HG02885 (cell line): Measurements from ENCODE around the gene TAF9B.
"Not testable (repeated sequence)": the region's sequence is repeated elsewhere in the genome, so short reads cannot be mapped to it uniquely, and the experiment has no call there.

Source experiments
- ATAC-seq: cut with Tn5 transposase; IDR thresholded peaks from one replicate; pipeline ENCODE4 v1.9.1; 2021; ENCODE audit warnings: mild to moderate bottlenecking; ENCODE audit not compliant: unreplicated experiment, poor library complexity

TAF9B gene

DNA sequence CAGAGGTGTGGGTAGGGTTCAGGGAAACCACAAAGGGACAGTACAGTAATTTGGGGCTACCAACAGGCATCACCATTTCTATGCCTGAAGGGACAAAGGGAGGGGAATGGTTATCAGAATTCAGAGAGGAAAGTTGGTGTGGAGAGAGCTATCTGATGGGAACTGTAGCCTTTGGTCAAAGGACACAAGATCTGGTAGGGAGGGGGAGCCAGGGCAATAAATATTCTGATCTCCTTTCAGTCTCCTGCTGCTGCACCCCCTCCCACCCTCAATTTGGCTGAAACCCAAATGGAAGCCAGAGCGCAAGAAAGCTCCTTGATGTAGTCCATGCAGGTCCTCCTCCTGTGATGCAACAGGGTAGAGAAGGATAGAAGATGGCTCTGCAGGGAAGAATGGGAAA lies 20.8 kb downstream of the TAF9B start:
- no peak for ATAC-seq

DNA sequence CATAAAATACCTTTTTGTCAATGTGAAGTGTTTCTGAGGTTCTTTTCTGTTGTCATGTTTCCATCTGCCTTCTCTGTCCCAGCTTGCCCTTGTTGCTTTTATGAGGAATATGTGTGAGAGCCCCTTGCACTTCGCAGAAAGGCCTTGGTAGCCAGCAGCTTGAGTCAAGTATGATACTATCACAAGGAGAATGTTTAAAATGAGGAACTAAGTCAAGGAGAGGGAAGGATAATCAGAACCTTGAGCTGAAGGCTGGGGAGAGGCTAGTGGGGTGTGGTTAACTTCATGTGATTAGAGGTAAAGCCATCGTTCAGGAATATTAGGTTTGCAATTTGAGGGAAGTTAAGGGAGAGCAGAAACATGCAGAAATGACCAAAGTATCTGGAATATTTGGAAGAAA lies 22.7 kb downstream of the TAF9B start:
- no peak for ATAC-seq

DNA sequence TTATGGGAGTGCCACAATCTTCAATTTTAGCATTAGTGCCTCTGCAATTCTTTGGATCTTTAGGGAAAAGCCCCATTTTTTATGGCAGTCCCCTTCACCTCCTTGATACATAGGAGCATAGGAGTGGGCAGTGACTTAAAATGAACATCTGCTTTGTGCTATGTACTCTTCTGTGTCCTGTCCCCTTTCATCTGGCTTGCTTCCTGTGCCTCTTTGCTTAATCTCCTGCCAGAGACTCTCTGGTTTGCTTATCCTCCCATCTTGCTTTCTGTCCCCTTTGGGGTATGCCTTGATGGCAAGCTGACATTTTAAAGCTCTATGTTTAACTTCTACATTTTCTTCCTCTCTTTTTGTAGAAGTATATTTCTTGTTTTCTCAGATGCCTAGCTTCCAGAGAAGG lies 23.1 kb downstream of the TAF9B start:
- no peak for ATAC-seq

DNA sequence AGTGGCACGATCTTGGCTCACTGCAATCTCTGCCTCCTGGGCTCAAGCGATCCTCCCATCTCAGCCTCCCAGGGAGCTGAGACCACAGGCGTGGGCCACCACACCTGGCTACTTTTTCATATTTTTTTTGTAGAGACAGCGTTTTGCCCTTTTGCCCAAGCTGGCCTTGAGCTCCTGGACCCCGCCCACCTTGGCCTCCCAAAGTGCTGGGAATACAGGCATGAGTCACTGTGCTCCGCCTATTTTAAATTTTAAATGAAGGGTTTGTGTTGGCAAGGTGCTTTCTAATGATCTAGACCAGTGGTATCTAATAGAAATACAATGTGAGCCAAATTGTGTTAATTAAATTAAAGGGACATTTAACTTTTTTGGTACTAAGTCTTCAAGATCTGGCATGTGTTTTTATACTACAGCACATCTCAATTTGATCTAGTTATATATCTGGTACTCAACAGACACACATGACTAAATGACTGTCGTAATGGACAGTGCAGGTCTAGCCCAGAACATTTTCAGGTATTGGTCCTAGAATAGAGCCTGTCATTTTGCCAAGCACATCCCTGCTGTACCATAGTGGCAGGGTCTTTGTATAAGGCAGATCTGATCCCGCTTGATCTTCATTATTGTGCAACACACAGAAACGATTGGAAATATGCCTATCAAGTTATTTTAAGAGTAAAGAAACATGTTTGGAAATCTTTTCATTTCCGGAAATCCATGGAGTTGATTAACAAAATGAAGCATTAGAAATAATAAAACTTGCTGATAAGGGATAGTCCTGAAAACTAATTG lies 28.1 kb downstream of the TAF9B start:
- ATAC-seq: no peak

DNA sequence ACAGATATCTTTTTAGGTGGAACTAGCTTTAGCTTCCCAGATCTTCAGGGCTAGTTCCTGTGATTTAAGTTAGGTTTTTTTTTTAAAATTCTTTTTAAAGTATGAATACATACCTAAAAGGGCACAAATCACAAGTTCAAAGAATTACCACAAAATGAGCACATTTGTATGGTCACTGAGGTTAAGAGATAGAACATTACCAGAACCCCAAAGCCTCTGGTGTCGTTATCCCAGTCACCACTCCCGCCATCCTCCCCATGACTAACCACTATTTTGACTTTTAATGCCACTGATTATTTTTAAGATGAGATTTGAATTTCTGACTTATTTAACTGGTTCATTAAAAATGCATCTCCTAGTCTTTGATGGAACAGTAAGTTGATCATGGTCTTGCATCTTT lies 30.0 kb downstream of the TAF9B start:
- ATAC-seq: no peak

DNA sequence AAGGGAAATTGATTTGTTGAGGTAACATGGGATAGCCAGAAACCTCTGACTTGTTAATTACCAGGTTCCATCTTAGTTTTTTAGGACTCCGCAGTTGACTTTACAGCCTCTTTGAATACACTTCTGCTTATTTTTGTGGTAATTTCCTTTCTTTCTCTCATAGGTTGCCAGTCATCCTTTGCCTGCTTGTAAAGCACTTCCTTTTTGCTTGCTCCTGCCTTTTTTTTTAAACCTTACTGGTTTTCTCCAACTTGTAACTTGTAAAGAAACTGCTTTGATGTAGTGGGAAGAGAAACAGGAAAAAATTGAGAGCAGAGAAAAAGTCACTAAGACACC lies 32.8 kb downstream of the TAF9B start:
- ATAC-seq: no peak

DNA sequence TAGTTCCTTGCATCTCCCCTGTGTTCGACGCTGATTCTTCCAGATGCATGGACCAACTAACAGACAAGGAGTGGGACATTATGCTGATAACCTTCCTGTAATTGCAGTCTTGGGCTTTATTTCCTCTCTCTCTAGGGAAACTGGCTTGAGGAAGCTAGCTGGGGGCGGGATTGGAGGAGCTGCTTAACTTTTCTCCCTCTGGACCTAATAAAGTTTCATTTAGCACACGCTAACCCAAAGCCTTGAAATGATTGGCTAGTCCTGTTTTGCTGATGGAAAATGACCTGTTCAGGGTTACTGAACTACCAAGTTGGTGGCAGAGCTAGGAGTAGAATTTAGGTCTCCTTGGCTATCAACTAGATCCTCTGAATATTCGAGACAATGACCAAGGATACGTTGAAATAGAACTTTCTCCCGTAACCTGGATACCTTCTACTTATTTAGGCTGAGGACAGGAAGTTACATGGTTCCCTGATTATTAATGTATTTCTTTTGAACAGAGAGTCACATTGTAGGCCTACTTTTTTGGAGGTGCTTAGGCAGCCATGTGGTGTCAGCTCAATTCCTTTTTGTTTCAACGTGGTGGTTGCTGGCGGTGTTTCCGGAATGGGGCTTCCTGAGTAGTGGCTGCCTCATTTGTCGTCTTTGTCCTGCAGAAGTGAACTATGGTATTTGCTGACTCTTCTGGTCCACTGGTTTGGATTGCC lies 33.4 kb downstream of the TAF9B start:
- ATAC-seq: no peak

DNA sequence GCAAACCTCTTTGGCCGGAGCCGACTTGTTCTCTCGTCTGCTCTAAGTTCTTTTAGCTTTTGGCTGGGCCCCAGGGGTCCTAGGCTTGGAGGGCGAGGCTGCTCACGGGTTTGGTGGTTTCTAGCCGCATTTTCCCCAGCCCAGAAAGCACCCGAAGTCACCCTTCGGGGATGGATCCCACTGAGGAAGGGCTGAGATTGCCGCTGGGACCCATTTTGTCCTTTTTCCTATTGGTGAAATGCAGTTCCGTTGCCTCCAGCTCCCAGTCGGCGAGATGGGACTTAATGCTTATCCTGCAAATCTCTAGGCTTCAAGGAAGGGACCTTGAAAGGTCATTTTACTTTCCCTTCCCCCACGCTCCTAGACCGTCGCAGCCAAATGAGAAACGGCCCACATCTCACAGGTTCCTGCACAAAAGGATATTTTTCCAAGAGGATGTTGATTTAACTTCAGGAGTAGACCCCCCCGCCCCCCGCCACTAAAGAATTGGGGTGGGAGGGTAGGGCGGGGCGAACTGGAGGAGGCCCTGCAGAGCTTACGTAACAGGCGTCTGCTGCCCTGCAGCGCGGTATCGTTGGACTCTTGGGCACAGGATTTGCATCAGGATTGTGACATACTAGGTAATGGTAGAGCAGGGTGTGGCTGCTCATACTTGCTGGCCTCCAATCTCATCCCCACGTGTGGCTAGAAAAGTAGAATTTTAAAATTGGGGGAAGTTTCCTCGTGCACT lies 34.8 kb downstream of the TAF9B start:
- peak; percentile 36 for ATAC-seq

DNA sequence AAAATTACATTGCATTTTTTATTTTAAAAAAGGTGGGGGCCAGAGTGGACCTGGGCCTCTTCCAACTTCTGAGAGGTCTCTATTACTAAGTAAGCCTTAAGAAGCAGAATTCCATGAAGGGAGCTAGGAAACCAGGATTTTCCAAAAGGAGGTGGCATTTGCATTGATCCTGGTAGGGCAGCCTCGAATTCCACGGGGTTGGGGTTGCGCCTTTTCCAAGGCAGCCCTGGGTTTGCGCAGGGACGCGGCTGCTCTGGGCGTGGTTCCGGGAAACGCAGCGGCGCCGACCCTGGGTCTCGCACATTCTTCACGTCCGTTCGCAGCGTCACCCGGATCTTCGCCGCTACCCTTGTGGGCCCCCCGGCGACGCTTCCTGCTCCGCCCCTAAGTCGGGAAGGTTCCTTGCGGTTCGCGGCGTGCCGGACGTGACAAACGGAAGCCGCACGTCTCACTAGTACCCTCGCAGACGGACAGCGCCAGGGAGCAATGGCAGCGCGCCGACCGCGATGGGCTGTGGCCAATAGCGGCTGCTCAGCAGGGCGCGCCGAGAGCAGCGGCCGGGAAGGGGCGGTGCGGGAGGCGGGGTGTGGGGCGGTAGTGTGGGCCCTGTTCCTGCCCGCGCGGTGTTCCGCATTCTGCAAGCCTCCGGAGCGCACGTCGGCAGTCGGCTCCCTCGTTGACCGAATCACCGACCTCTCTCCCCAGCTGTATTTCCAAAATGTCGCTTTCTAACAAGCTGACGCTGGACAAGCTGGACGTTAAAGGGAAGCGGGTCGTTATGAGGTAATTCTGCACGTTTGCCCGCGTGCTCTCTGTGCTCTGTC lies 35.6 kb downstream of the TAF9B start, which contains the start of gene PGK1:
TSS of gene PGK1 (plus strand) at position 626 of the 824 bp plus-strand sequence. CDS start at position 719, 93 bp downstream.
- ATAC-seq: peak; percentile 93

DNA sequence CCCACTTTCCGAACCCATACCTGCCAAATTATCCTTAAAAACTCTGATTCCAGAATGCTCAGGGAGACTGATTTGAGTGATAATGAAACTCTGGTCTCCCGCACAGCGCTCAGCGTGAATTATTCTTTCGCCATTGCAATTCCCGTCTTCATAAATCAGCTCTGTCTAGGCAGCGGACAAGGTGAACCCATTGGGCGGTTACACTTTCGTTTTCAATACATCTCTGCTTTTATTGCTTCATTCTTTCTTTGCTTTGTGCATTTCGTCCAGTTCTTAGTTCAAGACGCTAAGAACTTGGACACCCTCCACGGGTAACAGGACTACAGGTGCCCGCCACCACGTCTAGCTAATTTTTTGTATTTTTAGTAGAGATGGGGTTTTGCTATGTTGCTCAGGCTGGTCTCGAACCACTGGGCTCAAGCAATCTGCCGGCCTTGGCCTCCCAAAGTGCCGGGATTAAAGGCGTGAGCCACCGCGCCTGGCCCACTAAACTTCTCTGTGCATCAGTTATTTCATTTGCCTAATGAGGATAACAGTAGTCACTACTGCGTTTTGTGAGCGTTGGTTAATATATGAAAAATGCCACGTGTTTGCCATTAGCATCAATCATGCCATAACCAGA lies 36.3 kb downstream of the TAF9B start:
- no peak for ATAC-seq

DNA sequence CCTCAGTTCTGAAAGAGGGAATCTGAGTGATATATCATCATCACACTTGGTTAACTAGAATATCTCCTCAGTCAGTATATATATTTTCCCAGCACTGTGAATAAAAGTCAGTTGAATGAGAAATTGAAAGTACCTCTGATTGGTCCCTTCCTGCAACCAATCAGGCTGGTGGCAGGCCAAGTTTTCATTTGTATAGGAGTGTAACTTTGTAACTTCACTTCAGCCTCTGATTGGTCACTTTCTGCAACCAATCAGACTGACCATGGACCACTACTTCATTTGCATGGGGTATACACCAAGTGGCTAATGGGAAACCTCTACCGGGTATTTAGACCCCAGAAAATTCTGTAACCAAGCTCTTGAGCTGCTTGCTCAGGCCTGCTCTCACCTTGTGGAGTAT lies 37.4 kb downstream of the TAF9B start:
- no peak for ATAC-seq

DNA sequence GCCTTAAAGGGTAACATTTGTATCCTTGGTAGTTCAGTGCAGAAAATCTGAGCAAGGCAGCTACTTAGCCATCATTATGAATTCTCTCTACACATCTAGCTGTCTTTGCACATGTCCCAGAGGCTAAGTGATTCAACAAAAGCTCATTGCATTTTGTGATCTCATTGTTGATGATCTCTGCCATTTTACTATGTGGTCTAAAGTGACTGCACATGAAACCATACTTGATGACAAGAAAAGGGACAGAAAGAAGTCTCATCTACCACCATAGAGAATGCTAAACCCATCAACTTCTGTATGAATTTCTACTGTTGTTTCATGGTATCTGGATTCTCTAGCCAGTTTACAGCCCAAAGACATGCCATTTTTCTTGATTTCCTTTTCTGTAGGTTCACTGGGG lies 41.3 kb downstream of the TAF9B start:
- ATAC-seq: no peak

DNA sequence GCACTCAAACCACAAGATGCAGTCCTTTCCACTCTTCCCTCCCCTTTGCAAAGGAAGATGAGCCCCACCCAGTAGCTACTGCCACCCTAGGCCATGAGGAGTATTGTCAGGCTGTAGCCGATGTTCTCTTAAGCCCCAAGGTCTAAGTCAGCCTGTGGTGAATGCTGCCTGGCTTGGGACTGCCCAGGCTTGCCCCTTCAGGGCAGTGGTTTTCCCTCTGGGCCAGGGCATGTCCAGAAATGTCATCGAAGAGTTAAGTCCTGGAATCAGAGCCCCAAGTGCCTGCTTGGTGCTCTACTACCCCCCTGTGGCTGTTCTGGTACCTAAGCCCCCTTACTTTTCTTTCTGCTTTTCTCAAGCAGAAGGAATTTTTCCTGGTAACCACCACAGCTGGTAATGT lies 47.2 kb downstream of the TAF9B start:
- ATAC-seq: peak; percentile 77

DNA sequence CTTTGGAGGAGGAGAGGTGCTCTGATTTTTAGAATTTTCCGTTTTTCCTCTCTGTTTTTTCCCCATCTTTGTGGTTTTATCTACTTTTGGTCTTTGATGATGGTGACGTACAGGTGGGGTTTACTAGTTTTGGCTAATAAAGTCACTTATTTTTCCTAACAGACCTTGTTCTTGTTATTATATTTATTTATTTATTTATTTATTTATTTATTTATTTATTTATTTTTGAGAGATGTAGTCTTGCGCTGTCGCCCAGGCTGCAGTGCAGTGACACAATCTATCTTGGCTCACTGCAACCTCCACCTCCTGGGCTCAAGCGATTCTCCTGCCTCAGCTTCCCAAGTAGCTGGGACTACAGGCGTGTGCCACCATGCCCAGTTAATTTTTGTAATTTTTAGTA lies 58.0 kb downstream of the TAF9B start:
- ATAC-seq: not testable (repeated sequence)
